Heart left ventricle (tissue), 13 donors: ENCODE results near the gene ELMO2.

Experiments
- POLR2A ChIP-seq, 2 donors: fragments of 450-650 bp; IDR thresholded peaks; one replicate each; pipeline ENCODE4 v1.6.1; 2017; ENCODE audit warnings: antibody characterized with exemption in 2 of 2, mild to moderate bottlenecking in 2 of 2, moderate library complexity in 2 of 2
- TF ChIP-seq, protein P1 (sequence below), 12 donors: fragments of 200-600 bp; sonication (generic) in 4 of 12; IDR thresholded peaks; one replicate each; pipeline versions ENCODE4 v1.5.0 to v1.8.0; 2018 to 2022; ENCODE audit warnings: antibody characterized with exemption in 12 of 12, mild to moderate bottlenecking in 5 of 12
- donor health status: ischemic (EF 13 %, LVEDD 7.1; RV severe dilation, severe dysfunction).
- donor health status: DM: no; HTN: yes; CAD: no.
- donor health status: DM: no; HTN: no; CAD: no.
- donor health status: ischemic (EF 25% LVEDD 6.9; RV normal size, moderate dysfunction).
- donor health status: ischemic (EF 25% LVEDD 5.7; RV mildly dilated, moderate dysfunction).
- donor health status: ischemic (EF 35%, LVEDD 5.7; RV mildly dilated, moderate dysfunction).
- donor health status: nonischemic (EF 11% LVEDD 7.7; RV severe dilation, severe dysfunction).
- donor health status: DM: yes; HTN: yes; CAD: no.
- donor health status: PGD.
- donor health status: ischemic (EF 29% LVEDD 5.4; RV normal size, mild dysfunction).
- donor health status: nonischemic (EF 23%, LVEDD 6.1; RV moderate dilation, normal function).

DNA sequence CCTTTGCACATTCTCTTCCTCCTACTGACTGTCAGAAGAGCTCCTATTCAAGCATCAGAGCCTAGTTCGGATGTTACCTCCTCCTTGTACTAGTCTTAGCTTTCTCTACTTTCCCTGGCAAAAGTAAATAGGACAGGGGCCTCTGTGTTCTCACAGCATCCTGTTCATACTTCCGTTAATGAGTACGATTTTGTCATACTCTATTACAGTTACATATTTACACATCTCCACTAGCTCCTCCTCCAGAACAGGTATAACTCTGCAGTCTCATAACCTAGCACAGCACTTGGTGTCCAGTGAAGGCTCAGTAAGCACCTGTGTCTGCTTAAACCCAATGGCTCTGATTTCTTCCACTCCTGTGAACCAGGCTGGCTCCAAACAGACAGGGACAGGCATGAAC, 7.0 kb downstream of the ELMO2 start:
- TF ChIP-seq, protein P1, sequence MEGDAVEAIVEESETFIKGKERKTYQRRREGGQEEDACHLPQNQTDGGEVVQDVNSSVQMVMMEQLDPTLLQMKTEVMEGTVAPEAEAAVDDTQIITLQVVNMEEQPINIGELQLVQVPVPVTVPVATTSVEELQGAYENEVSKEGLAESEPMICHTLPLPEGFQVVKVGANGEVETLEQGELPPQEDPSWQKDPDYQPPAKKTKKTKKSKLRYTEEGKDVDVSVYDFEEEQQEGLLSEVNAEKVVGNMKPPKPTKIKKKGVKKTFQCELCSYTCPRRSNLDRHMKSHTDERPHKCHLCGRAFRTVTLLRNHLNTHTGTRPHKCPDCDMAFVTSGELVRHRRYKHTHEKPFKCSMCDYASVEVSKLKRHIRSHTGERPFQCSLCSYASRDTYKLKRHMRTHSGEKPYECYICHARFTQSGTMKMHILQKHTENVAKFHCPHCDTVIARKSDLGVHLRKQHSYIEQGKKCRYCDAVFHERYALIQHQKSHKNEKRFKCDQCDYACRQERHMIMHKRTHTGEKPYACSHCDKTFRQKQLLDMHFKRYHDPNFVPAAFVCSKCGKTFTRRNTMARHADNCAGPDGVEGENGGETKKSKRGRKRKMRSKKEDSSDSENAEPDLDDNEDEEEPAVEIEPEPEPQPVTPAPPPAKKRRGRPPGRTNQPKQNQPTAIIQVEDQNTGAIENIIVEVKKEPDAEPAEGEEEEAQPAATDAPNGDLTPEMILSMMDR (IDR thresholded peaks at IDR 0.05) = no peak
- TF ChIP-seq POLR2A (IDR thresholded peaks at IDR 0.05) = no peak
